ENCODE data around the gene CSMD2.
A peak's percentile ranks its signal among the peaks of the same experiment; 100 is the strongest.

CSMD2 gene

GRCh38 chr1:33686551-33686950, 478.5 kb downstream of the CSMD2 start:
- Histone ChIP-seq H3K4me2 (ENCODE audit: low read length, poor library complexity, severe bottlenecking) (no peak overlapping the region), H4K8ac (ENCODE audit: low read length) (no peak overlapping the region), H2BK5ac (ENCODE audit: low read depth, low read length, poor library complexity, severe bottlenecking) (no peak overlapping the region), H4K91ac (ENCODE audit: low read length) (no peak overlapping the region), H3K4me3 (ENCODE audit: insufficient read depth in 1 of 2, low read depth in 1 of 2, low read length in 2 of 2) (no peak overlapping the region), H3K23ac (ENCODE audit: low read length in 2 of 2) (no peak overlapping the region), H3K36me3 (ENCODE audit: control insufficient read depth in 1 of 2, insufficient read depth in 2 of 2, low read depth in 1 of 2, low read length in 2 of 2) (peaks cover 0 to 23% of the 10 kb centered on the region in 2 experiments), H3K4ac (ENCODE audit: low read depth in 1 of 2, low read length in 2 of 2) (no peak overlapping the region), H3K27ac (ENCODE audit: low read length, poor library complexity, severe bottlenecking) (no peak overlapping the region), H2BK12ac (ENCODE audit: low read length in 2 of 2) (no peak overlapping the region), H2BK120ac (ENCODE audit: low read depth, low read length) (no peak overlapping the region), H3K27me3 (ENCODE audit: control insufficient read depth in 1 of 2, insufficient read depth in 1 of 2, low read length in 2 of 2) (no peaks in the 10 kb centered on the region), H3K9me3 (ENCODE audit: control insufficient read depth, low read length) (no peaks in the 10 kb centered on the region), H2AFZ (ENCODE audit: low read depth, low read length) (no peak overlapping the region), H3K14ac (ENCODE audit: low read length in 2 of 2) (no peak overlapping the region), H2BK15ac (ENCODE audit: low read depth, poor library complexity, severe bottlenecking) (no peak overlapping the region), H3K18ac (ENCODE audit: low read depth in 1 of 2, low read length in 2 of 2) (no peak overlapping the region), H3K9ac (ENCODE audit: low read length) (no peak overlapping the region), H3K4me1 (ENCODE audit: control insufficient read depth, insufficient read depth, low read depth, low read length) (no peaks in the 10 kb centered on the region), H2AK5ac (ENCODE audit: low read length, severe bottlenecking) (no peak overlapping the region), H3K79me1 (replicated peaks; ENCODE audit: low read length, poor library complexity, severe bottlenecking) (no peaks in the 10 kb centered on the region)
- no peak for DNase-seq
- 86% methylated on average over 1 of the region's 1 CpG for WGBS

- no peak overlapping the region for H4K91ac ChIP-seq (ENCODE audit: low read length)
- no peak overlapping the region for H2AK5ac ChIP-seq (ENCODE audit: low read length, severe bottlenecking)
- H2BK5ac ChIP-seq (ENCODE audit: low read depth, low read length, poor library complexity, severe bottlenecking), result no peak overlapping the region
- no peak overlapping the region for H4K8ac ChIP-seq (ENCODE audit: low read length)
- H3K9ac ChIP-seq (ENCODE audit: low read length), result no peak overlapping the region
- H3K4me3 ChIP-seq (ENCODE audit: insufficient read depth in 1 of 2, low read depth in 1 of 2, low read length in 2 of 2), result no peak overlapping the region
- no peak overlapping the region for H2BK120ac ChIP-seq (ENCODE audit: low read depth, low read length)
- H3K9me3 ChIP-seq (ENCODE audit: control insufficient read depth, low read length), result no peaks in the 10 kb centered on the region
- no peak overlapping the region for H3K14ac ChIP-seq (ENCODE audit: low read length in 2 of 2)
- no peaks in the 10 kb centered on the region for H3K27me3 ChIP-seq (ENCODE audit: control insufficient read depth in 1 of 2, insufficient read depth in 1 of 2, low read length in 2 of 2)
- H3K4me1 ChIP-seq (ENCODE audit: control insufficient read depth, insufficient read depth, low read depth, low read length), result no peaks in the 10 kb centered on the region
- H3K79me1 ChIP-seq (replicated peaks; ENCODE audit: low read length, poor library complexity, severe bottlenecking), result no peaks in the 10 kb centered on the region
- H3K27ac ChIP-seq (ENCODE audit: low read length, poor library complexity, severe bottlenecking), result no peak overlapping the region
- no peak for DNase-seq
- peaks cover 0 to 13% of the 10 kb centered on the region in 2 experiments for H3K36me3 ChIP-seq (ENCODE audit: control insufficient read depth in 1 of 2, insufficient read depth in 2 of 2, low read depth in 1 of 2, low read length in 2 of 2)
- H3K18ac ChIP-seq (ENCODE audit: low read depth in 1 of 2, low read length in 2 of 2), result no peak overlapping the region
- WGBS, result 40% methylated on average over 3 of the region's 5 CpGs
- H2AFZ ChIP-seq (ENCODE audit: low read depth, low read length), result no peak overlapping the region
- H3K4ac ChIP-seq (ENCODE audit: low read depth in 1 of 2, low read length in 2 of 2), result no peak overlapping the region
- no peak overlapping the region for H2BK12ac ChIP-seq (ENCODE audit: low read length in 2 of 2)
- H3K23ac ChIP-seq (ENCODE audit: low read length in 2 of 2), result no peak overlapping the region
- no peak overlapping the region for H3K4me2 ChIP-seq (ENCODE audit: low read length, poor library complexity, severe bottlenecking)
- no peak overlapping the region for H2BK15ac ChIP-seq (ENCODE audit: low read depth, poor library complexity, severe bottlenecking)
Observed at GRCh38 chr1:33685256-33685655, 479.8 kb downstream of the CSMD2 start.

GRCh38 chr1:33684396-33685179, 480.4 kb downstream of the CSMD2 start:
- H2BK120ac ChIP-seq (ENCODE audit: low read depth, low read length), result no peak overlapping the region
- no peak overlapping the region for H2AFZ ChIP-seq (ENCODE audit: low read depth, low read length)
- no peak overlapping the region for H3K23ac ChIP-seq (ENCODE audit: low read length in 2 of 2)
- H3K4ac ChIP-seq (ENCODE audit: low read depth in 1 of 2, low read length in 2 of 2), result no peak overlapping the region
- no peaks in the 10 kb centered on the region for H3K9me3 ChIP-seq (ENCODE audit: control insufficient read depth, low read length)
- H4K8ac ChIP-seq (ENCODE audit: low read length), result no peak overlapping the region
- no peaks in the 10 kb centered on the region for H3K4me1 ChIP-seq (ENCODE audit: control insufficient read depth, insufficient read depth, low read depth, low read length)
- 69% methylated on average over 9 of the region's 9 CpGs for WGBS
- H3K36me3 ChIP-seq (ENCODE audit: control insufficient read depth in 1 of 2, insufficient read depth in 2 of 2, low read depth in 1 of 2, low read length in 2 of 2), result peaks cover 0 to 8% of the 10 kb centered on the region in 2 experiments
- peak overlapping the region; percentile 23 for H3K9ac ChIP-seq (ENCODE audit: low read length)
- no peak overlapping the region for H4K91ac ChIP-seq (ENCODE audit: low read length)
- DNase-seq, result no peak
- no peak overlapping the region for H3K14ac ChIP-seq (ENCODE audit: low read length in 2 of 2)
- no peak overlapping the region for H2BK15ac ChIP-seq (ENCODE audit: low read depth, poor library complexity, severe bottlenecking)
- H3K79me1 ChIP-seq (replicated peaks; ENCODE audit: low read length, poor library complexity, severe bottlenecking), result no peaks in the 10 kb centered on the region
- H3K27me3 ChIP-seq (ENCODE audit: control insufficient read depth in 1 of 2, insufficient read depth in 1 of 2, low read length in 2 of 2), result no peaks in the 10 kb centered on the region
- no peak overlapping the region for H3K4me2 ChIP-seq (ENCODE audit: low read length, poor library complexity, severe bottlenecking)
- no peak overlapping the region for H2BK5ac ChIP-seq (ENCODE audit: low read depth, low read length, poor library complexity, severe bottlenecking)
- H2BK12ac ChIP-seq (ENCODE audit: low read length in 2 of 2), result no peak overlapping the region
- H3K18ac ChIP-seq (ENCODE audit: low read depth in 1 of 2, low read length in 2 of 2), result no peak overlapping the region
- no peak overlapping the region for H2AK5ac ChIP-seq (ENCODE audit: low read length, severe bottlenecking)
- no peak overlapping the region for H3K4me3 ChIP-seq (ENCODE audit: insufficient read depth in 1 of 2, low read depth in 1 of 2, low read length in 2 of 2)
- no peak overlapping the region for H3K27ac ChIP-seq (ENCODE audit: low read length, poor library complexity, severe bottlenecking)

GRCh38 chr1:33683913-33684312, 481.1 kb downstream of the CSMD2 start:
- Histone ChIP-seq H2BK120ac (ENCODE audit: low read depth, low read length) (no peak overlapping the region), H3K36me3 (ENCODE audit: control insufficient read depth in 1 of 2, insufficient read depth in 2 of 2, low read depth in 1 of 2, low read length in 2 of 2) (peaks cover 0 to 1% of the 10 kb centered on the region in 2 experiments), H3K23ac (ENCODE audit: low read length in 2 of 2) (no peak overlapping the region), H2BK12ac (ENCODE audit: low read length in 2 of 2) (no peak overlapping the region), H4K8ac (ENCODE audit: low read length) (no peak overlapping the region), H2AFZ (ENCODE audit: low read depth, low read length) (no peak overlapping the region), H3K79me1 (replicated peaks; ENCODE audit: low read length, poor library complexity, severe bottlenecking) (no peaks in the 10 kb centered on the region), H3K27ac (ENCODE audit: low read length, poor library complexity, severe bottlenecking) (no peak overlapping the region), H4K91ac (ENCODE audit: low read length) (no peak overlapping the region), H2BK15ac (ENCODE audit: low read depth, poor library complexity, severe bottlenecking) (no peak overlapping the region), H3K4me1 (ENCODE audit: control insufficient read depth, insufficient read depth, low read depth, low read length) (no peaks in the 10 kb centered on the region), H3K9me3 (ENCODE audit: control insufficient read depth, low read length) (no peaks in the 10 kb centered on the region), H2BK5ac (ENCODE audit: low read depth, low read length, poor library complexity, severe bottlenecking) (no peak overlapping the region), H3K9ac (ENCODE audit: low read length) (peak overlapping the region; percentile 23), H3K27me3 (ENCODE audit: control insufficient read depth in 1 of 2, insufficient read depth in 1 of 2, low read length in 2 of 2) (no peaks in the 10 kb centered on the region), H3K4ac (ENCODE audit: low read depth in 1 of 2, low read length in 2 of 2) (no peak overlapping the region), H3K14ac (ENCODE audit: low read length in 2 of 2) (no peak overlapping the region), H3K18ac (ENCODE audit: low read depth in 1 of 2, low read length in 2 of 2) (no peak overlapping the region), H3K4me2 (ENCODE audit: low read length, poor library complexity, severe bottlenecking) (no peak overlapping the region), H2AK5ac (ENCODE audit: low read length, severe bottlenecking) (no peak overlapping the region), H3K4me3 (ENCODE audit: insufficient read depth in 1 of 2, low read depth in 1 of 2, low read length in 2 of 2) (no peak overlapping the region)
- DNase-seq, result no peak
- 14% methylated on average over 1 of the region's 2 CpGs for WGBS
